ENCODE data around the gene TNNT2.

DNA sequence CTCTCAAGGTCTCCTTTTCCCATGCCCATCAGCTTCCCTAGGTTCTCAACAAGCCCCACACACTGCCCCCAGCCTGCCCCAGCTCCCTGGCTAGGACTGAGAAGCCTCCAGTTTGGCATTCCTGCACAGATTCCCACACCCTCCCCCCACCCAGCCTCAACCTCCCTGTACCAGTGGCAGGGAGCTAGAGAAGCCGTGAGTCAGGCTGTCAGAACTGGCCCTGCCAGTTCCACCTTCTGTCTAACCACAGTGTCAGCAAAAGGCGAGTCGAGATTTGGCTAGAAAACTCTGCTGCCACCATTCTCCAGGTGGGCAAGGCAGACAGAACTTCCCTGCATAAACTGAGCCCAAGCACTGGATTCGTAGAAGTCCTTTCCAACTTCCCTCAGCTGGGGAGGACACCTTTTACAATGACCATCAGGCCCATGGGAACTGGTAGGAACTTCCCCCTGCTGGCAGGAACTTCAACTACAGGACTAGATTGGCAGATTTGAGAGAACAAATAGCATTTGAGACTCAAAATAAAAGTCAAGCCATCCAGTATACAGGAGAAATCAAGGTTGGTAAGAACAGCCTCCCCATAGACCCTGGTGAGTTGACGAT is 31.0 kb downstream of the TNNT2 start:
- no peak for TF ChIP-seq GATA3 (IDR thresholded peaks at IDR 0.05; ENCODE audit: low read depth, low read length)
- no peak for TF ChIP-seq GATA2 (IDR thresholded peaks at IDR 0.05; ENCODE audit: low read depth, low read length)
